Measurements from ENCODE around the gene HOPX.

- TF ChIP-seq CTCF (IDR thresholded peaks at IDR 0.05) (no peak), POLR2A (IDR thresholded peaks at IDR 0.05) (peak; percentile 32 to 89)
These were observed 830 bp downstream of the HOPX start for GRCh38 chr4:56680266-56680665.
